ENCODE results near the gene CEP43. TPM values are rescaled to one million over a fixed set of nuclear protein-coding genes. Genes with fewer than 3 reads are reported as not detected.

Gene CEP43
- total RNA-seq, 1 donor from 2014 or later, result 22.0 TPM

- no peak for DNase-seq (ENCODE audit: low spot score)
Observed at GRCh38 chr6:166969390-166970002, 29.7 kb upstream of the CEP43 start.

GRCh38 chr6:166970091-166970490, 29.1 kb upstream of the CEP43 start:
- no peak for DNase-seq (ENCODE audit: low spot score)

GRCh38 chr6:166970776-166971175, 28.4 kb upstream of the CEP43 start:
- DNase-seq (ENCODE audit: low spot score), result no peak

- DNase-seq (ENCODE audit: low spot score), result no peak
Observed at GRCh38 chr6:166971271-166971670, 27.9 kb upstream of the CEP43 start.

GRCh38 chr6:166972101-166972500, 27.1 kb upstream of the CEP43 start:
- DNase-seq (ENCODE audit: low spot score), result no peak

- no peak for DNase-seq (ENCODE audit: low spot score)
Observed at GRCh38 chr6:166976636-166977035, 22.6 kb upstream of the CEP43 start.

- no peak for DNase-seq (ENCODE audit: low spot score)
Observed at GRCh38 chr6:166977621-166978525, 21.3 kb upstream of the CEP43 start.

- no peak for DNase-seq (ENCODE audit: low spot score)
Observed at GRCh38 chr6:166980738-166981137, 18.5 kb upstream of the CEP43 start.

GRCh38 chr6:166987448-166987847, 11.7 kb upstream of the CEP43 start:
- no peak for DNase-seq (ENCODE audit: low spot score)

GRCh38 chr6:166987930-166988329, 11.3 kb upstream of the CEP43 start:
- no peak for DNase-seq (ENCODE audit: low spot score)

- no peak for DNase-seq (ENCODE audit: low spot score)
Observed at GRCh38 chr6:166988674-166989201, 10.5 kb upstream of the CEP43 start.

GRCh38 chr6:166989427-166990032, 9.7 kb upstream of the CEP43 start:
- no peak for DNase-seq (ENCODE audit: low spot score)

- DNase-seq (ENCODE audit: low spot score), result no peak
Observed at GRCh38 chr6:166996406-166996805, 2.8 kb upstream of the CEP43 start.

GRCh38 chr6:166997348-166997747, 1.8 kb upstream of the CEP43 start:
- no peak for DNase-seq (ENCODE audit: low spot score)

GRCh38 chr6:166997768-166998255, 1.4 kb upstream of the CEP43 start:
- DNase-seq (ENCODE audit: low spot score), result peak; percentile 71

- DNase-seq (ENCODE audit: low spot score), result no peak
Observed at GRCh38 chr6:166998256-166999144, 697 bp upstream of the CEP43 start.

GRCh38 chr6:166999884-167000253, 672 bp downstream of the CEP43 start:
- no peak for DNase-seq (ENCODE audit: low spot score)

- no peak for DNase-seq (ENCODE audit: low spot score)
Observed at GRCh38 chr6:167000759-167001158, 1.6 kb downstream of the CEP43 start.

GRCh38 chr6:167005350-167006159, 6.4 kb downstream of the CEP43 start:
- no peak for DNase-seq (ENCODE audit: low spot score)

- DNase-seq (ENCODE audit: low spot score), result no peak
Observed at GRCh38 chr6:167007985-167008384, 8.8 kb downstream of the CEP43 start.

GRCh38 chr6:167013067-167013466, 13.9 kb downstream of the CEP43 start:
- DNase-seq (ENCODE audit: low spot score), result no peak
